ENCODE data around the gene MICOS13. TPM values are rescaled to one million over a fixed set of nuclear protein-coding genes. Genes with fewer than 3 reads are reported as not detected.

MICOS13 gene
- total and polyA plus RNA-seq, 10 of the 15 experiments (the other 5 are each of a cell fraction or from before 2014, with no cell fraction given), result 9.4 to 211 (median 51.3) TPM

GRCh38 chr19:5676772-5677105, 3.6 kb downstream of the MICOS13 start:
- peaks cover 12% of the 10 kb centered on the region for H3K79me2 ChIP-seq (ENCODE audit: control insufficient read depth, insufficient read depth, low read length)
- H3K9me3 ChIP-seq (replicated peaks; ENCODE audit: control insufficient read depth, insufficient read depth, low read length), result no peaks in the 10 kb centered on the region
- RAD21 ChIA-PET (ENCODE audit: unreplicated experiment), result no interaction called here
- no peak for DNase-seq (ENCODE audit: low read depth, low spot score)
- in situ Hi-C loops (cut with MboI), result no loop called here
- H3K9ac ChIP-seq (ENCODE audit: control insufficient read depth, insufficient read depth, low read length), result no peak overlapping the region
- 90% methylated on average over 13 of the region's 13 CpGs for WGBS (ENCODE audit: insufficient coverage, insufficient replicate concordance, low lambda C conversion rate, missing lambda C conversion rate)
- BruUV-seq (replicated peaks), result no TSS peak
- ATAC-seq, result no peak
- no peaks in the 10 kb centered on the region for H4K20me1 ChIP-seq (ENCODE audit: control insufficient read depth, insufficient read depth)
- no peak for FAIRE-seq
- no peak overlapping the region for H3K27ac ChIP-seq (ENCODE audit: control insufficient read depth, insufficient read depth)
- no peak overlapping the region for H3K4me2 ChIP-seq (ENCODE audit: control insufficient read depth, insufficient read depth)
- CTCF ChIA-PET, result interaction anchor here (1.1 to 2.7 kb wide), 2 partner anchors 10 to 13 kb away, joined by 5 to 12 read pairs; partner anchors contain the start of gene RPL36
- peaks cover 5% of the 10 kb centered on the region; the same call in 1 of the 2 replicates for H3K4me1 ChIP-seq (ENCODE audit: control insufficient read depth, insufficient read depth, low read length)
- H3K27me3 ChIP-seq (replicated peaks in 1 of 2; ENCODE audit: control insufficient read depth in 2 of 2, insufficient read depth in 2 of 2, low read length in 1 of 2), result no peaks in the 10 kb centered on the region
- TF ChIP-seq POLR2A (IDR thresholded peaks at IDR 0.05; ENCODE audit: low read depth, low read length) (peak; percentile 11), SREBF1 (IDR thresholded peaks at IDR 0.05; ENCODE audit: low read length) (no peak)
- H3K4me3 ChIP-seq, result no peak overlapping the region
- SMC1A ChIA-PET (ENCODE audit: uncharacterized antibody, unreplicated experiment), result interaction anchor here (1.0 kb wide), 1 partner anchor 10 kb away, joined by 4 read pairs; no protein-coding TSS in a partner anchor
- POLR2A ChIA-PET, result no interaction called here
- intact Hi-C loops (cut with micrococcal nuclease; ENCODE audit: unreplicated experiment), result no loop called here
- no peak overlapping the region for H2AFZ ChIP-seq (ENCODE audit: control insufficient read depth, low read depth, low read length)
- H3K36me3 ChIP-seq (ENCODE audit: control insufficient read depth in 2 of 2, insufficient read depth in 2 of 2, low read length in 1 of 2), result peaks cover 2 to 5% of the 10 kb centered on the region in 2 experiments; a peak in 2 of 4 replicates

- WGBS (ENCODE audit: insufficient coverage, insufficient replicate concordance, low lambda C conversion rate, missing lambda C conversion rate), result 86% methylated on average over 17 of the region's 17 CpGs
- Histone ChIP-seq H3K27me3 (replicated peaks in 1 of 2; ENCODE audit: control insufficient read depth in 2 of 2, insufficient read depth in 2 of 2, low read length in 1 of 2) (no peaks in the 10 kb centered on the region), H3K9me3 (replicated peaks; ENCODE audit: control insufficient read depth, insufficient read depth, low read length) (no peaks in the 10 kb centered on the region), H4K20me1 (ENCODE audit: control insufficient read depth, insufficient read depth) (no peaks in the 10 kb centered on the region), H3K4me2 (ENCODE audit: control insufficient read depth, insufficient read depth) (no peak overlapping the region), H3K4me1 (ENCODE audit: control insufficient read depth, insufficient read depth, low read length) (peaks cover 3% of the 10 kb centered on the region; the same call in 1 of the 2 replicates), H3K79me2 (ENCODE audit: control insufficient read depth, insufficient read depth, low read length) (peaks cover 12% of the 10 kb centered on the region), H3K27ac (ENCODE audit: control insufficient read depth, insufficient read depth) (no peak overlapping the region), H3K9ac (ENCODE audit: control insufficient read depth, insufficient read depth, low read length) (no peak overlapping the region), H3K36me3 (ENCODE audit: control insufficient read depth in 2 of 2, insufficient read depth in 2 of 2, low read length in 1 of 2) (peaks cover 2 to 5% of the 10 kb centered on the region in 2 experiments; a peak in 2 of 4 replicates), H2AFZ (ENCODE audit: control insufficient read depth, low read depth, low read length) (no peak overlapping the region), H3K4me3 (no peak overlapping the region)
- SMC1A ChIA-PET (ENCODE audit: uncharacterized antibody, unreplicated experiment), result interaction anchor here (1.0 kb wide), 1 partner anchor 10 kb away, joined by 4 read pairs; no protein-coding TSS in a partner anchor
- intact Hi-C loops (cut with micrococcal nuclease; ENCODE audit: unreplicated experiment), result no loop called here
- RAD21 ChIA-PET (ENCODE audit: unreplicated experiment), result no interaction called here
- DNase-seq (ENCODE audit: low read depth, low spot score), result no peak
- in situ Hi-C loops (cut with MboI), result no loop called here
- no TSS peak for BruUV-seq (replicated peaks)
- no peak for ATAC-seq
- CTCF ChIA-PET, result interaction anchor here (1.1 to 2.7 kb wide), 2 partner anchors 11 to 13 kb away, joined by 5 to 12 read pairs; partner anchors contain the start of gene RPL36
- no peak for FAIRE-seq
- POLR2A ChIA-PET, result no interaction called here
- no peak for TF ChIP-seq PRDM15 (CRISPR knock-in tag; IDR thresholded peaks at IDR 0.05)
- no peak for TF ChIP-seq LARP7 (IDR thresholded peaks at IDR 0.05)
- TF ChIP-seq PAX5 (IDR thresholded peaks at IDR 0.05; ENCODE audit: borderline replicate concordance, low read depth, low read length), result no peak
- no peak for TF ChIP-seq ZNF274 (IDR thresholded peaks at IDR 0.05; ENCODE audit: insufficient read depth, insufficient read length)
- TF ChIP-seq IRF4 (IDR thresholded peaks at IDR 0.05; ENCODE audit: low read depth, low read length), result no peak
- no peak for TF ChIP-seq TBL1XR1 (IDR thresholded peaks at IDR 0.05; ENCODE audit: low read depth, low read length)
- TF ChIP-seq PKNOX1 (IDR thresholded peaks at IDR 0.05), result no peak
- TF ChIP-seq FOXK2 (IDR thresholded peaks at IDR 0.05), result no peak
- TF ChIP-seq BCL11A (IDR thresholded peaks at IDR 0.05; ENCODE audit: low read depth, low read length), result no peak
- TF ChIP-seq GABPA (IDR thresholded peaks at IDR 0.05; ENCODE audit: low read depth), result no peak
- TF ChIP-seq DPF2 (IDR thresholded peaks at IDR 0.05), result no peak
- TF ChIP-seq STAT3 (IDR thresholded peaks at IDR 0.05; ENCODE audit: low read depth, low read length), result no peak
- TF ChIP-seq TCF12 (IDR thresholded peaks at IDR 0.05; ENCODE audit: low read depth, low read length), result no peak
- no peak for TF ChIP-seq STAT1 (conservative IDR thresholded peaks at IDR 0.05)
Measured at GRCh38 chr19:5676105-5676771, 4.1 kb downstream of the MICOS13 start.

Data from GM12878 (cell line).